ENCODE measurements around the gene PZP.
"Not testable (repeated sequence)": the region's sequence is repeated elsewhere in the genome, so short reads cannot be mapped to it uniquely, and the experiment has no call there.

PZP gene

DNA sequence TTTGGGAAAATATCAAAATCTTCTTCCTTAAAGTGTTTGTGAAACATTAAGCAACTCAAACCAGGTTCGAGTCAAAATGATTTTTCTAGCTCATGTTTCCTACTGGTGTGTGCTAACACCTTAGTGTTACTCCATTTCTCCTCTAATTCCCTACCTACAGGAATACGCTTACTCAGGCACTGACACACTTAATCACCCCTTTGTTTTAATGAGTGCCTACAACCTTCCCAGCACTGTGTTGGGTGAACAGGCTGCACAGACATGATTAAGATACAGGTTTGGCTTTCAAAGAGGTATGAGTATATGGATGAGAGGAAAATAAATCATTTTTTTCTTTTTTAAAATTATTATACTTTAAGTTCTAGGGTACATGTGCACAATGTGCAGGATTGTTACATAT lies 15.6 kb upstream of the PZP start:
- no peak overlapping the region for H3K27ac ChIP-seq
- TF ChIP-seq, protein P1, sequence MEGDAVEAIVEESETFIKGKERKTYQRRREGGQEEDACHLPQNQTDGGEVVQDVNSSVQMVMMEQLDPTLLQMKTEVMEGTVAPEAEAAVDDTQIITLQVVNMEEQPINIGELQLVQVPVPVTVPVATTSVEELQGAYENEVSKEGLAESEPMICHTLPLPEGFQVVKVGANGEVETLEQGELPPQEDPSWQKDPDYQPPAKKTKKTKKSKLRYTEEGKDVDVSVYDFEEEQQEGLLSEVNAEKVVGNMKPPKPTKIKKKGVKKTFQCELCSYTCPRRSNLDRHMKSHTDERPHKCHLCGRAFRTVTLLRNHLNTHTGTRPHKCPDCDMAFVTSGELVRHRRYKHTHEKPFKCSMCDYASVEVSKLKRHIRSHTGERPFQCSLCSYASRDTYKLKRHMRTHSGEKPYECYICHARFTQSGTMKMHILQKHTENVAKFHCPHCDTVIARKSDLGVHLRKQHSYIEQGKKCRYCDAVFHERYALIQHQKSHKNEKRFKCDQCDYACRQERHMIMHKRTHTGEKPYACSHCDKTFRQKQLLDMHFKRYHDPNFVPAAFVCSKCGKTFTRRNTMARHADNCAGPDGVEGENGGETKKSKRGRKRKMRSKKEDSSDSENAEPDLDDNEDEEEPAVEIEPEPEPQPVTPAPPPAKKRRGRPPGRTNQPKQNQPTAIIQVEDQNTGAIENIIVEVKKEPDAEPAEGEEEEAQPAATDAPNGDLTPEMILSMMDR (conservative IDR thresholded peaks at IDR 0.05), result no peak

DNA sequence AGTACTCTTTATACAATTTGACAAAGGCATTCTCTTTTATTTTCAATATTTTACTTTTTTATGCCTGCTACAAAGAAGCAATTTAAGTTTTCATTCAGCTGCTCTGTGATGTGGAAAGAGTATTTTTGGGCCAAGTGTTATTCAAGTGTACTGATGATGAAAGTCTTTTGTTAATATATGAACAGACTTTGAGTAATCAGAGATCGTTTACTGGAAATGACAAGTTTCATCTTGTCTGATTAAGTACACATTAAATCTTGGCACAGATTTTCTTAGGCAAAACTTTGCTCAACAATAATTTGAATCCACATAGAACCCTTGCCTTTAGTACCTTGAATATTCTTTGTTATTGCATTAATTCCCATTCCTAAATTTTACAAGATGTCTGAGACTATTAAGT lies 13.3 kb upstream of the PZP start:
- TF ChIP-seq, protein P1 (conservative IDR thresholded peaks at IDR 0.05), result no peak
- no peak overlapping the region; the same call in 1 of the 2 replicates for H3K27ac ChIP-seq

DNA sequence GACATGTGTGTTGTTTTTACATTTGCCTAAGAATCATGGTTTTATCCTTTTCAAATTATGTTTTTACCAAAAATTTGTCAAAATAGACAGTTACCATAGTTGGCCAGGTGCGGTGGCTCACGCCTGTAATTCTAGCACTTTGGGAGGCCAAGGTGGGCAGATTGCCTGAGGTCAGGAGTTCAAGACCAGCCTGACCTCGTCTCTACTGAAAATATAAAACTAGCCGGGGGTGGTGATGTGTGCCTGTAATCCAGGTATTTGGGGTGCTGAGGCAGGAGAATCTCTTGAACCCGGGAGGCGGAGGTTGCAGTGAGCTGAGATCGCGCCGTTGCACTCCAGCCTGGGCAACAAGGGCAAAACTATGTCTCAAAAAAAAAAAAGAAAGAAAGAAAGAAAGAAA lies 12.8 kb upstream of the PZP start:
- not testable (repeated sequence) for H3K27ac ChIP-seq

DNA sequence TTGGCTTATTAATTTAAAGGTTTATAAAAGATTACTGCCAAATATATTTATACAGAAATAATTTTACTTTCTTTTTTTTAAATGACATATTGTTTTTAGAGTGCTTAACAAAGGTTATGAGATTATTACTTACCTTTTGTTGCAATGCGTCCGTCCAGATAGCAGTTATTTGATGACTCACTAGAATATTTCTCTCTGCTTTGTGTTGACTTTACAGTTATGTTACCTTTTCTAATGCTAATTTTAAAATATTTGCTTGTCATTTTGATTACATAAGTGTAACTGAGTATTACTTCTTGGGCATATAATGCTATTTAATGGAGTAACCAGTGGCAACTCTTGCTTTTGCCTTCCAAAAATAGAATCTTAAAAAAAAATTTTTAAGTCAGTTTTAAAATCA lies 6.3 kb upstream of the PZP start:
- TF ChIP-seq, protein P1 (conservative IDR thresholded peaks at IDR 0.05), result no peak
- no peak overlapping the region for H3K27ac ChIP-seq

DNA sequence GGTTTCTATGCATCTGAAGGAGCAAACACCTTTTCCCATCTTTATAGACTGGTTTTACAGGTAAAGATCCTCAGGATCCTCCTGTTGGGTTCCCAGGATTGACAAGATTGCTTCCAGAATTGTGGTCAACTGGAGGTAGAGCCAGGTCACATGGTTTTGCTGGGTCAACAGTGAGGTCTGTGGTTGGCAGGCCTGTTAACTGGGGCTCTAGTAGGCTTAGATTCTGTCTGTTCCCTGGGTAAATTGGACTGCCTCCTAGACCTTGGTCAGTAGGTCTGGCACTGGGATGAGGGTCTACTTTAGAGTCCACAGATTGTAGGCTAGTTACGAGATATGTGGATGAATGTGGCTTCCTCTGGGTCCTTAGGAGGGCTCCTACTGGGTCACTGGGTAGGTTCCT lies 3.5 kb upstream of the PZP start:
- no peak overlapping the region for H3K27ac ChIP-seq
- TF ChIP-seq, protein P1 (conservative IDR thresholded peaks at IDR 0.05), result no peak

DNA sequence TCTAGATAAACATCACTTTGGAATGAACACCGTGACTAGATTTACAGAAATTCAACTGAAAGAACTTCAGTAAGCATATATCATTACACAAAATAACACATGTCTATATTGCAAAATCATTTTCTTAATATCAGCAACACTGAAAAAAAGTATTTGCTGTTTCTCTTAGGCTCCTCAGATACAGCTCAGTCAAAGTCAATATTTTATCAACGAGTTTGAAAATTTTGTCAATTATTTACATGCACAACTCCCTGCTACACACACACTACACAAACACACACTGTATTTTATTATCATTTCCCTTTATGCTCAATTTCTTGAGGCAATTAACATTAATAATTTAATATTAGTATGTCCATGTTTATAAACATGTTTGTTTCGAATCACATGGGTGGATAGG lies 3.8 kb downstream of the PZP start:
- no peak overlapping the region for H3K27ac ChIP-seq
- TF ChIP-seq, protein P1 (conservative IDR thresholded peaks at IDR 0.05), result no peak

DNA sequence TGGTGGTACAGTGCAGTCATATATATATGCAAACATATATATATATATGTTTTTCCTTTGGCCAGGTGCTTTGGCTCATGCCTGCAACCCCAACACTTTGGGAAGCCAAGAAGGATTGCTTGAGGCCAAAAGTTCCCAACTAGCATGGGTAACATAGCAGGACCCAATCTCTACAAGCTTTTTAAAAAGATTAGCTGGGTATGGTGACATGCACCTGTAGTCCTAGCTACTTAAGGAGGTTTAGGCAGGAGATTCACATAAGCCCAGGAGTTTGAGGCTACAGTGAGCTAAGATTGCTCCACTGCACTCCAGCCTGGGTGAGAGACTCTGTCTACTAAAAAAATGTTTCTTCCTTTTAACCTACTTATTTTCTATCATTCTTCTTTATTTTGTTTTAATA lies 10.2 kb downstream of the PZP start:
- H3K27ac ChIP-seq, result no peak overlapping the region
- TF ChIP-seq, protein P1 (conservative IDR thresholded peaks at IDR 0.05), result no peak

DNA sequence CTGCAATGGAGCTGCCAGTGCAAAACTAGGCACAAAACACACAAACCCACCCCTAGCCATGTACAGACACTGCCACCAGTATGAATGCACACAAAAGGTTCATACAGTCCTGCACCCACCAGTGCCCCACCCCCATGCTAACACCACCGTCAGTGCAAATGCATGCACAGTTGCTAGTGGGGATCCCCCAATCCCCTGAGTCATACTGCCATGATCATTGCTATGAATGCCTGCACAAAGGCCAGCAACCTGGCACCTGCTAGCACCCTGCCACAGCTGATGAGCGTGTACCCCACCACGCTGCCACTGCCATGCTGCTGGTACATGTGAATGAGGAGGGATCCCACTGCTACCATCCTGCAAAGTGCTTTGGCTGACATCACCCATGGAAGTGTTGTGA lies 23.9 kb downstream of the PZP start:
- TF ChIP-seq, protein P1 (conservative IDR thresholded peaks at IDR 0.05), result no peak
- no peak overlapping the region for H3K27ac ChIP-seq
